Left lung (tissue), 10 donors: ENCODE results near the gene CAMTA1. TPM values are rescaled to one million over a fixed set of nuclear protein-coding genes. Genes with fewer than 3 reads are reported as not detected.

Source experiments
- ATAC-seq: fragments of 200-7000 bp; cut with Tn5 transposase; one replicate; pipeline ENCODE4 v1.9.1; 2020; ENCODE audit warnings: moderate library complexity
- DNase-seq, 4 donors: peaks; one replicate each; pipeline ENCODE4 v3.0.0-alpha.2; 2013 to 2020
- H3K27ac ChIP-seq, 2 donors: fragments of 200-600 bp; sonication (generic) in 1 of 2; one replicate each; pipeline versions ENCODE4 v1.5.0 to v1.8.0; 2020 to 2021
- H3K27me3 ChIP-seq, 2 donors: fragments of 200-600 bp; sonication (generic) in 1 of 2; one replicate each; pipeline versions ENCODE4 v1.5.0 to v1.8.0; 2020 to 2021
- H3K36me3 ChIP-seq, 2 donors: fragments of 200-600 bp; sonication (generic) in 1 of 2; one replicate each; pipeline versions ENCODE4 v1.5.0 to v1.8.0; 2020 to 2021
- H3K4me1 ChIP-seq, 2 donors: fragments of 200-600 bp; one replicate each; pipeline ENCODE4 v1.8.0; 2021
- H3K4me3 ChIP-seq, 2 donors: fragments of 200-600 bp; sonication (generic) in 1 of 2; one replicate each; pipeline versions ENCODE4 v1.5.0 to v1.8.0; 2020 to 2021; ENCODE audit warnings: mild to moderate bottlenecking in 1 of 2
- H3K9me3 ChIP-seq, 2 donors: fragments of 200-600 bp; sonication (generic) in 1 of 2; one replicate each; pipeline versions ENCODE4 v1.5.0 to v1.8.0; 2020 to 2021
- intact Hi-C, 2 donors: fragments of 100-400 bp; cut with DNase I; formaldehyde crosslinking; loops; one replicate each; pipeline versions ENCODE4 v1.11.2 to v1.14.2; 2022
- polyA plus RNA-seq, 6 donors: library from polyadenylated mRNA; unstranded; fragments of 120-200 nt; gene quantifications; one replicate each; pipeline ENCODE4 v1.2.1, GENCODE V29; 2013; ENCODE audit not compliant: insufficient read length in 6 of 6
- total RNA-seq, 2 donors: library from RNA; stranded (reverse); fragmentation: NEBNext Ultra II Directional; extraction: Animal tissue kit (Norgen Biotek cat#: 25700); gene quantifications; one replicate each; pipeline ENCODE4 v1.2.1, GENCODE V29; 2021
- TF ChIP-seq, protein P1 (sequence below), 2 donors: fragments of 200-600 bp; sonication (generic) in 1 of 2; IDR thresholded peaks; one replicate each; pipeline versions ENCODE4 v1.5.0 to v1.8.0; 2021; ENCODE audit warnings: antibody characterized with exemption in 2 of 2
- donor health status: DM: no; HTN: yes; CAD: no.
- donor health status: DM: no; HTN: no; CAD: no.

Gene CAMTA1
- total and polyA plus RNA-seq, 8 donors = 42.7 to 69.1 (median 49.4) TPM

DNA sequence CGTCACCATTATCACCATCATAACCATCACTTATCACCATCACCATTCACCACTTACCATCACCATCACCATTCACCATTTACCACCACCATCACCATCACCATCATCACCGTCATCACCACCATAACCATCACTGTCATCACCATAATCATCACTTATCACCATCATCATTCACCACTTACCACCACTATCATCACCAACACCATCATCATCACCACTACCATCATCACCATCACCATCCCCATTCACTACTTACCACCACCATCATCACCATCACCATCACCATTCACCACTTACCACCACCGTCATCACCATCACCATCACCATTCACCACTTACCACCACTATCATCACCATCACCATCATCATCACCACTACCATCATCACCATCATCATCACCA lies 151.8 kb downstream of the CAMTA1 start:
- no peak for DNase-seq
- H3K36me3 ChIP-seq = no peaks in the 10 kb centered on the region
- no peak overlapping the region for H3K4me3 ChIP-seq
- peaks cover 0 to 30% of the 10 kb centered on the region in 2 donors for H3K27me3 ChIP-seq
- no peak overlapping the region for H3K27ac ChIP-seq
- H3K9me3 ChIP-seq = no peaks in the 10 kb centered on the region
- TF ChIP-seq, protein P1, sequence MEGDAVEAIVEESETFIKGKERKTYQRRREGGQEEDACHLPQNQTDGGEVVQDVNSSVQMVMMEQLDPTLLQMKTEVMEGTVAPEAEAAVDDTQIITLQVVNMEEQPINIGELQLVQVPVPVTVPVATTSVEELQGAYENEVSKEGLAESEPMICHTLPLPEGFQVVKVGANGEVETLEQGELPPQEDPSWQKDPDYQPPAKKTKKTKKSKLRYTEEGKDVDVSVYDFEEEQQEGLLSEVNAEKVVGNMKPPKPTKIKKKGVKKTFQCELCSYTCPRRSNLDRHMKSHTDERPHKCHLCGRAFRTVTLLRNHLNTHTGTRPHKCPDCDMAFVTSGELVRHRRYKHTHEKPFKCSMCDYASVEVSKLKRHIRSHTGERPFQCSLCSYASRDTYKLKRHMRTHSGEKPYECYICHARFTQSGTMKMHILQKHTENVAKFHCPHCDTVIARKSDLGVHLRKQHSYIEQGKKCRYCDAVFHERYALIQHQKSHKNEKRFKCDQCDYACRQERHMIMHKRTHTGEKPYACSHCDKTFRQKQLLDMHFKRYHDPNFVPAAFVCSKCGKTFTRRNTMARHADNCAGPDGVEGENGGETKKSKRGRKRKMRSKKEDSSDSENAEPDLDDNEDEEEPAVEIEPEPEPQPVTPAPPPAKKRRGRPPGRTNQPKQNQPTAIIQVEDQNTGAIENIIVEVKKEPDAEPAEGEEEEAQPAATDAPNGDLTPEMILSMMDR (IDR thresholded peaks at IDR 0.05) = no peak
- no peak for ATAC-seq
- no peaks in the 10 kb centered on the region for H3K4me1 ChIP-seq
- intact Hi-C loops = no loop called here

GRCh38 chr1:6939363-6939762 lies 154.1 kb downstream of the CAMTA1 start:
- TF ChIP-seq, protein P1 (IDR thresholded peaks at IDR 0.05) = no peak
- intact Hi-C loops = no loop called here
- ATAC-seq = no peak

DNA sequence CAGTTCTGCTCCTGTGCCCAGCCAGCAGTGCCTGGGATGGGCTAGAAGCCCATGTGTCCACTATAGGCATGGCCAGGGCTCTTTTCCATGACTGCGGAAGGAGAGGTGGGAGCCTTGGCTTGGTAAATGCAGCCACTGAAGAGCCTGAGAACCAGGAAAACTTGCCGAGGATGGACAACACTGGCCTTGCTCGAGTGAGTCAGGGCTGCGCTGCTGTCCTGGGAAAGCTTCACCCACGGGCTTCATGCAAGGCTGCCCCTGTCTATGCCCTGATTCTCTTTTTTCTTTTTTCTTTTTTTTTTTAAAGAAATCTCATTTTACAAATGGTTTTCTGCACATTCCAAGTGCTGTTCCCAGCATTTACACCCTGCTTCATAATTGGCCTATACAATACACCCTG lies 156.5 kb downstream of the CAMTA1 start:
- DNase-seq (no peak), ATAC-seq (no peak)
- Histone ChIP-seq H3K4me3 (no peak overlapping the region), H3K4me1 (no peaks in the 10 kb centered on the region), H3K27ac (no peak overlapping the region), H3K36me3 (no peaks in the 10 kb centered on the region), H3K27me3 (peaks cover 0 to under 1% of the 10 kb centered on the region in 2 donors), H3K9me3 (no peaks in the 10 kb centered on the region)
- intact Hi-C loops = no loop called here
- TF ChIP-seq, protein P1 (IDR thresholded peaks at IDR 0.05) = no peak

More at GRCh38 chr1:6939363-6939762, 154.1 kb downstream of the CAMTA1 start:
- no peak for DNase-seq
- Histone ChIP-seq H3K27me3 (peaks cover 0 to 25% of the 10 kb centered on the region in 2 donors), H3K4me1 (no peaks in the 10 kb centered on the region), H3K27ac (no peak overlapping the region), H3K4me3 (no peak overlapping the region), H3K9me3 (no peaks in the 10 kb centered on the region), H3K36me3 (no peaks in the 10 kb centered on the region)

- H3K9me3 ChIP-seq = no peaks in the 10 kb centered on the region
- H3K27ac ChIP-seq = no peak overlapping the region
- H3K4me1 ChIP-seq = no peaks in the 10 kb centered on the region
- no peaks in the 10 kb centered on the region for H3K36me3 ChIP-seq
- no peak for ATAC-seq
- intact Hi-C loops = no loop called here
- H3K27me3 ChIP-seq = no peaks in the 10 kb centered on the region
- DNase-seq = no peak
- TF ChIP-seq, protein P1 (IDR thresholded peaks at IDR 0.05) = no peak
- no peak overlapping the region for H3K4me3 ChIP-seq
Measured at GRCh38 chr1:6942990-6943389, 157.7 kb downstream of the CAMTA1 start.

GRCh38 chr1:6944434-6944833 lies 159.2 kb downstream of the CAMTA1 start:
- ATAC-seq = no peak
- no peaks in the 10 kb centered on the region for H3K27me3 ChIP-seq
- H3K36me3 ChIP-seq = no peaks in the 10 kb centered on the region
- H3K9me3 ChIP-seq = no peaks in the 10 kb centered on the region
- TF ChIP-seq, protein P1 (IDR thresholded peaks at IDR 0.05) = no peak
- no peak for DNase-seq
- H3K4me3 ChIP-seq = no peak overlapping the region
- no peaks in the 10 kb centered on the region for H3K4me1 ChIP-seq
- intact Hi-C loops = no loop called here
- no peak overlapping the region for H3K27ac ChIP-seq
